ENCODE data around the gene CCDC134. TPM values are rescaled to one million over a fixed set of nuclear protein-coding genes. Genes with fewer than 3 reads are reported as not detected.

CCDC134 gene
- total RNA-seq, 6 experiments from 2014 or later: 2.6 to 5.2 (median 3.4) TPM

GRCh38 chr22:41775976-41776375, 24.5 kb upstream of the CCDC134 start:
- WGBS (ENCODE audit: insufficient coverage, low coverage, low lambda C conversion rate, missing lambda C conversion rate): 100% methylated on average over 1 of the region's 4 CpGs
- H3K27ac ChIP-seq: no peak overlapping the region
- no peak for DNase-seq
- TF ChIP-seq CTCF (IDR thresholded peaks at IDR 0.05): no peak
- no peak for TF ChIP-seq POLR2A (IDR thresholded peaks at IDR 0.05)
- H3K4me3 ChIP-seq: no peak overlapping the region
- no peaks in the 10 kb centered on the region for H3K36me3 ChIP-seq
- no peaks in the 10 kb centered on the region for H3K9me3 ChIP-seq
- no peak for ATAC-seq
- intact Hi-C loops (cut with DNase I): no loop called here
- no peaks in the 10 kb centered on the region for H3K27me3 ChIP-seq
- H3K4me1 ChIP-seq: no peaks in the 10 kb centered on the region

- intact Hi-C loops (cut with DNase I): no loop called here
- Histone ChIP-seq H3K4me1 (no peaks in the 10 kb centered on the region), H3K27ac (no peak overlapping the region), H3K27me3 (no peaks in the 10 kb centered on the region), H3K4me3 (no peak overlapping the region), H3K9me3 (no peaks in the 10 kb centered on the region), H3K36me3 (no peaks in the 10 kb centered on the region)
- DNase-seq (no peak), ATAC-seq (no peak)
- TF ChIP-seq POLR2A (IDR thresholded peaks at IDR 0.05): no peak
- no peak for TF ChIP-seq CTCF (IDR thresholded peaks at IDR 0.05)
- WGBS (ENCODE audit: insufficient coverage, low coverage, low lambda C conversion rate, missing lambda C conversion rate): 100% methylated on average over 1 of the region's 3 CpGs
These were observed 24.1 kb upstream of the CCDC134 start for GRCh38 chr22:41776381-41776780.

GRCh38 chr22:41777749-41778425, 22.6 kb upstream of the CCDC134 start:
- no peaks in the 10 kb centered on the region for H3K36me3 ChIP-seq
- no peaks in the 10 kb centered on the region for H3K9me3 ChIP-seq
- WGBS (ENCODE audit: insufficient coverage, low coverage, low lambda C conversion rate, missing lambda C conversion rate): 82% methylated on average over 2 of the region's 2 CpGs
- no peaks in the 10 kb centered on the region for H3K27me3 ChIP-seq
- H3K4me3 ChIP-seq: no peak overlapping the region
- TF ChIP-seq CTCF (IDR thresholded peaks at IDR 0.05) (no peak), POLR2A (IDR thresholded peaks at IDR 0.05) (no peak)
- intact Hi-C loops (cut with DNase I): no loop called here
- no peaks in the 10 kb centered on the region for H3K4me1 ChIP-seq
- no peak for ATAC-seq
- H3K27ac ChIP-seq: no peak overlapping the region
- no peak for DNase-seq

- ATAC-seq (no peak), DNase-seq (no peak)
- Histone ChIP-seq H3K9me3 (no peaks in the 10 kb centered on the region), H3K27ac (no peak overlapping the region), H3K4me1 (no peaks in the 10 kb centered on the region), H3K4me3 (no peak overlapping the region), H3K36me3 (no peaks in the 10 kb centered on the region), H3K27me3 (no peaks in the 10 kb centered on the region)
- TF ChIP-seq POLR2A (IDR thresholded peaks at IDR 0.05): no peak
- TF ChIP-seq CTCF (IDR thresholded peaks at IDR 0.05): no peak
- intact Hi-C loops (cut with DNase I): no loop called here
- whole genome bisulfite sequencing (ENCODE audit: insufficient coverage, low coverage, low lambda C conversion rate, missing lambda C conversion rate): 42% methylated on average over 3 of the region's 3 CpGs
These were observed 20.5 kb upstream of the CCDC134 start for GRCh38 chr22:41779929-41780505.
